K562 (cell line): Measurements from ENCODE around the gene ITPR1. TPM values are rescaled to one million over a fixed set of nuclear protein-coding genes. Genes with fewer than 3 reads are reported as not detected.
A peak's percentile ranks its signal among the peaks of the same experiment; 100 is the strongest.

Source experiments
- ATAC-seq: fragments of 200-7000 bp; cut with Tn5 transposase; 3 replicates; pipeline ENCODE4 v1.9.1; 2020; ENCODE audit warnings: moderate library complexity
- BruUV-seq: library from RNA; stranded (reverse); fragments of 400-500 nt; replicated peaks from 2 replicates; lab custom pipeline; 2021; lab: Mats Ljungman, UMichigan
- CTCF ChIA-PET: fragments of 300-600 bp; formaldehyde crosslinking; extraction: SDS; loops from one replicate; lab custom pipeline; 2021; ENCODE audit warnings: low intra/inter-chr PET ratio; lab: Yijun Ruan, JAX
- POLR2A ChIA-PET: fragments of 300-600, 350-650 bp; sonication (Branson Sonifier 250); formaldehyde crosslinking; extraction: SDS; loops from one replicate; lab custom pipeline; 2021; ENCODE audit warnings: antibody characterized with exemption, inconsistent platforms; lab: Yijun Ruan, JAX
- DNase-seq, 4 experiments: peaks; one replicate each; pipeline versions ENCODE4 v3.0.0 to v3.0.0-alpha.2; 2011 to 2018; ENCODE audit warnings: low spot score in 3 of 4, mixed read lengths in 3 of 4; ENCODE audit errors: extremely low read depth in 1 of 4
- FAIRE-seq: peaks from 2 replicates; lab custom pipeline; 2011; peaks lifted over from hg19 to GRCh38; lab: Jason Lieb, UNC
- H2AFZ ChIP-seq: 2 replicates; pipeline ENCODE4 v1.6.0; 2011; ENCODE audit warnings: low read depth, low read length, control low read depth, inconsistent platforms
- H3K27ac ChIP-seq: fragments of 200-600 bp; 3 replicates; pipeline ENCODE4 v1.8.0; 2011; ENCODE audit warnings: low read depth, mild to moderate bottlenecking, control low read depth, inconsistent platforms, low read length, moderate library complexity, mixed read lengths; ENCODE audit errors: extremely low read depth
- H3K27me3 ChIP-seq, 2 experiments: fragments of 300-600 bp in 1 of 2; 2 replicates in 1 of 2; 3 replicates in 1 of 2; pipeline versions ENCODE4 v1.6.0 to v1.8.0; 2011; ENCODE audit warnings: inconsistent platforms in 2 of 2, low read length in 2 of 2, mild to moderate bottlenecking in 1 of 2, mixed read lengths in 1 of 2, moderate library complexity in 1 of 2; ENCODE audit not compliant: control insufficient read depth in 2 of 2, insufficient read depth in 2 of 2
- H3K36me3 ChIP-seq: fragments of 300-600 bp; 3 replicates; pipeline ENCODE4 v1.8.0; 2011; ENCODE audit warnings: mild to moderate bottlenecking, low read length, inconsistent platforms; ENCODE audit not compliant: control insufficient read depth, insufficient read depth
- H3K4me1 ChIP-seq, 2 experiments: fragments of 200-600 bp in 1 of 2; replicated peaks in 1 of 2; 2 replicates in 1 of 2; 3 replicates in 1 of 2; pipeline versions ENCODE4 v1.5.1 to v1.8.0; 2011; ENCODE audit warnings: inconsistent platforms in 2 of 2, low read length in 2 of 2, mild to moderate bottlenecking in 1 of 2, mixed read lengths in 1 of 2, moderate library complexity in 1 of 2; ENCODE audit not compliant: control insufficient read depth in 2 of 2, insufficient read depth in 2 of 2
- H3K4me2 ChIP-seq: 2 replicates; pipeline ENCODE4 v1.6.1; 2011; ENCODE audit warnings: low read length, control low read depth, inconsistent platforms, mixed read lengths; ENCODE audit not compliant: insufficient read depth
- H3K4me3 ChIP-seq: fragments of 200-600 bp; sonication (generic), shearing (Covaris generic); 2 replicates; pipeline ENCODE4 v1.5.1; 2016; ENCODE audit warnings: control low read depth, inconsistent platforms
- H3K79me2 ChIP-seq: fragments of 200-600 bp; 3 replicates; pipeline ENCODE4 v1.8.0; 2011; ENCODE audit warnings: low read length, inconsistent platforms; ENCODE audit not compliant: control insufficient read depth, insufficient read depth
- H3K9ac ChIP-seq, 2 experiments: 2 replicates each; pipeline versions ENCODE4 v1.6.0 to v1.6.1; 2011; ENCODE audit warnings: low read depth in 2 of 2, low read length in 2 of 2, control low read depth in 1 of 2, inconsistent platforms in 1 of 2, mild to moderate bottlenecking in 1 of 2, mixed read lengths in 1 of 2; ENCODE audit not compliant: insufficient read depth in 1 of 2
- H3K9me1 ChIP-seq: one replicate; pipeline ENCODE4 v1.6.0; 2011; ENCODE audit warnings: inconsistent platforms, mild to moderate bottlenecking, low read length, moderate library complexity; ENCODE audit not compliant: control insufficient read depth, insufficient read depth
- H3K9me3 ChIP-seq: replicated peaks from 2 replicates; pipeline ENCODE4 v1.5.1; 2011; ENCODE audit warnings: low read depth, low read length, inconsistent platforms; ENCODE audit not compliant: control insufficient read depth, insufficient read depth
- H4K20me1 ChIP-seq: replicated peaks from 2 replicates; pipeline ENCODE4 v1.6.1; 2011; ENCODE audit warnings: low read length, inconsistent platforms, mixed read lengths; ENCODE audit not compliant: control insufficient read depth, insufficient read depth
- ARID1B ChIP-seq: fragments of 450-650 bp; IDR thresholded peaks from 2 replicates; pipeline ENCODE4 v1.6.1; 2016; ENCODE audit warnings: antibody characterized with exemption, mild to moderate bottlenecking, inconsistent platforms
- BDP1 ChIP-seq: IDR thresholded peaks from 3 replicates; pipeline ENCODE4 v1.6.1; 2011; ENCODE audit not compliant: insufficient read length, insufficient read depth
- BHLHE40 ChIP-seq: IDR thresholded peaks from 2 replicates; pipeline ENCODE4 v1.6.1; 2011; ENCODE audit warnings: low read length, improper control_type of control experiment
- CBFA2T3 ChIP-seq: fragments of 450-650 bp; IDR thresholded peaks from 2 replicates; pipeline ENCODE4 v1.6.1; 2017
- CBX8 ChIP-seq: fragments of 200-600 bp; sonication (generic); IDR thresholded peaks from 2 replicates; pipeline ENCODE4 v1.6.1; 2012; ENCODE audit warnings: borderline replicate concordance, mixed run types, low read depth, mild to moderate bottlenecking, moderate library complexity, mixed read lengths, low read length, control low read depth, inconsistent platforms; ENCODE audit not compliant: poor library complexity, severe bottlenecking; ENCODE audit errors: extremely low read depth
- SRF ChIP-seq, 2 experiments: fragments of 250-450, 450-650 bp in 1 of 2; sonication (Bioruptor Pico) in 1 of 2; sonication (generic) in 1 of 2; formaldehyde crosslinking; IDR thresholded peaks; 2 replicates each; pipeline versions ENCODE4 v1.5.0 to v1.5.1; 2020 to 2022; ENCODE audit warnings: mild to moderate bottlenecking in 1 of 2, missing genetic modification reagents in 1 of 2
- STAT5B ChIP-seq: fragments of 250-450 bp; sonication (Bioruptor Pico); IDR thresholded peaks from 2 replicates; pipeline ENCODE4 v1.8.0; 2021; ENCODE audit warnings: mild to moderate bottlenecking, inconsistent platforms
- TAL1 ChIP-seq: fragments of 450-650 bp; IDR thresholded peaks from 2 replicates; pipeline ENCODE4 v1.6.1; 2016; ENCODE audit warnings: mild to moderate bottlenecking
- TOE1 ChIP-seq, 2 experiments: fragments of 450-650 bp in 1 of 2; sonication (generic) in 1 of 2; formaldehyde crosslinking in 1 of 2; IDR thresholded peaks; 2 replicates each; pipeline versions ENCODE4 v1.7.1 to v1.8.0; 2016 to 2022; ENCODE audit warnings: borderline replicate concordance in 2 of 2, mild to moderate bottlenecking in 2 of 2, antibody characterized with exemption in 1 of 2, inconsistent platforms in 1 of 2, low read depth in 1 of 2, missing genetic modification reagents in 1 of 2, moderate library complexity in 1 of 2
- WGBS: fragments of 100-300 bp; shearing (Covaris generic); methylation state at CpG from one replicate; pipeline ENCODE4 v1.1.6; 2016; ENCODE audit warnings: low coverage, mixed read lengths; ENCODE audit not compliant: insufficient coverage; ENCODE audit errors: missing lambda C conversion rate; 5-methylcytosine and 5-hydroxymethylcytosine counted together
- in situ Hi-C: fragments of 300-500 bp; cut with MboI; formaldehyde crosslinking; loops from 4 replicates; pipeline ENCODE4 v1.15.0; 2018; ENCODE audit warnings: inconsistent platforms, mixed read lengths
- intact Hi-C: fragments of 100-400 bp; cut with micrococcal nuclease; formaldehyde crosslinking; loops from 2 replicates; pipeline ENCODE4 v1.14.2; 2022
- polyA plus RNA-seq, 8 experiments: library from polyadenylated mRNA; depleted of rRNA in 4 of 8; stranded (reverse) in 5 of 8; unstranded in 3 of 8; fragments of >200 nt; fragmentation: Nextera tagmentation in 2 of 8; fragmentation: Illumina TruSeq in 1 of 8; extraction: Ambion mirVana in 2 of 8; extraction: Trizol in 1 of 8; gene quantifications; 2 replicates each; pipeline versions ENCODE4 v1.2.1 to v1.2.3, GENCODE V29; 2011 to 2014; ENCODE audit warnings: inconsistent platforms in 1 of 8, missing spikeins in 1 of 8
- total RNA-seq, 7 experiments: library from RNA; depleted of rRNA in 6 of 7; stranded (reverse); fragments of >200 nt in 6 of 7; fragmentation: Illumina TruSeq in 2 of 7; extraction: Trizol in 2 of 7; gene quantifications; 2 replicates each; pipeline versions ENCODE4 v1.2.1 to v1.2.3, GENCODE V29; 2011 to 2021; ENCODE audit warnings: low replicate concordance in 1 of 7
- TF ChIP-seq, protein P1 (sequence below), 2 experiments: fragments of 250-450 bp in 1 of 2; fragments of 450-650 bp in 1 of 2; sonication (Bioruptor Pico) in 1 of 2; IDR thresholded peaks; 2 replicates each; pipeline versions ENCODE4 v1.6.1 to v1.8.0; 2016 to 2021; ENCODE audit warnings: mild to moderate bottlenecking in 2 of 2, moderate library complexity in 2 of 2, missing compliant biosample characterization in 1 of 2, missing genetic modification characterization in 1 of 2
- TF ChIP-seq, protein P2 (sequence below): fragments of 450-650 bp; IDR thresholded peaks from 2 replicates; pipeline ENCODE4 v1.6.1; 2017; ENCODE audit warnings: antibody characterized with exemption, mild to moderate bottlenecking
- TF ChIP-seq, protein P3 (sequence below): fragments of 450-650 bp; IDR thresholded peaks from 2 replicates; pipeline ENCODE4 v1.6.1; 2016; ENCODE audit warnings: low read depth, mild to moderate bottlenecking, moderate library complexity

ITPR1 gene
- total and polyA plus RNA-seq, 9 of the 15 experiments (the other 6 are each of a cell fraction or from before 2014, with no cell fraction given): 22.4 to 40.0 (median 27.4) TPM

GRCh38 chr3:4633078-4634004, 140.2 kb downstream of the ITPR1 start (continued):
- TF ChIP-seq, protein P1, sequence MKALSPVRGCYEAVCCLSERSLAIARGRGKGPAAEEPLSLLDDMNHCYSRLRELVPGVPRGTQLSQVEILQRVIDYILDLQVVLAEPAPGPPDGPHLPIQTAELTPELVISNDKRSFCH (CRISPR knock-in tag; IDR thresholded peaks at IDR 0.05): 0 out of 2 replicates have a peak, but pooled peaks have one; percentile 26
- TF ChIP-seq, protein P1 (tag; IDR thresholded peaks at IDR 0.05): no peak
- TF ChIP-seq TOE1 (IDR thresholded peaks at IDR 0.05; ENCODE audit: borderline replicate concordance) (0 out of 2 replicates have a peak, but pooled peaks have one; percentile 22), TOE1 (CRISPR knock-in tag; IDR thresholded peaks at IDR 0.05; ENCODE audit: borderline replicate concordance, low read depth) (no peak)

GRCh38 chr3:4634894-4635293, 141.7 kb downstream of the ITPR1 start:
- Histone ChIP-seq H3K9me3 (no peaks in the 10 kb centered on the region), H3K9ac (no peak overlapping the region), H3K4me3 (no peak overlapping the region), H2AFZ (peak overlapping the region; percentile 46; the same call in 1 of the 2 replicates), H3K36me3 (no peaks in the 10 kb centered on the region), H3K27ac (no peak overlapping the region), H3K9me1 (no peaks in the 10 kb centered on the region), H3K4me2 (no peak overlapping the region; the same call in 1 of the 2 replicates), H3K4me1 (peaks cover 0 to 4% of the 10 kb centered on the region in 2 experiments; a peak in 3 of 5 replicates), H3K79me2 (no peaks in the 10 kb centered on the region), H4K20me1 (no peaks in the 10 kb centered on the region), H3K27me3 (no peaks in the 10 kb centered on the region)
- no TSS peak for BruUV-seq
- intact Hi-C loops (loop anchor here (5.0 kb wide), 1 partner anchor 103 kb away; no protein-coding TSS in a partner anchor), in situ Hi-C loops (no loop called here)
- CTCF ChIA-PET: no interaction called here
- peak; percentile 37 for FAIRE-seq
- POLR2A ChIA-PET: interaction anchor here (1.4 to 2.2 kb wide), 2 partner anchors 141 to 284 kb away, joined by 6 to 11 read pairs; partner anchors contain the start of gene ITPR1
- ATAC-seq: peak; percentile 63
- DNase-seq: peak in 1 of 4 experiments; percentile 30
- 22% methylated on average over 6 of the region's 6 CpGs for WGBS
- TF ChIP-seq, protein P2, sequence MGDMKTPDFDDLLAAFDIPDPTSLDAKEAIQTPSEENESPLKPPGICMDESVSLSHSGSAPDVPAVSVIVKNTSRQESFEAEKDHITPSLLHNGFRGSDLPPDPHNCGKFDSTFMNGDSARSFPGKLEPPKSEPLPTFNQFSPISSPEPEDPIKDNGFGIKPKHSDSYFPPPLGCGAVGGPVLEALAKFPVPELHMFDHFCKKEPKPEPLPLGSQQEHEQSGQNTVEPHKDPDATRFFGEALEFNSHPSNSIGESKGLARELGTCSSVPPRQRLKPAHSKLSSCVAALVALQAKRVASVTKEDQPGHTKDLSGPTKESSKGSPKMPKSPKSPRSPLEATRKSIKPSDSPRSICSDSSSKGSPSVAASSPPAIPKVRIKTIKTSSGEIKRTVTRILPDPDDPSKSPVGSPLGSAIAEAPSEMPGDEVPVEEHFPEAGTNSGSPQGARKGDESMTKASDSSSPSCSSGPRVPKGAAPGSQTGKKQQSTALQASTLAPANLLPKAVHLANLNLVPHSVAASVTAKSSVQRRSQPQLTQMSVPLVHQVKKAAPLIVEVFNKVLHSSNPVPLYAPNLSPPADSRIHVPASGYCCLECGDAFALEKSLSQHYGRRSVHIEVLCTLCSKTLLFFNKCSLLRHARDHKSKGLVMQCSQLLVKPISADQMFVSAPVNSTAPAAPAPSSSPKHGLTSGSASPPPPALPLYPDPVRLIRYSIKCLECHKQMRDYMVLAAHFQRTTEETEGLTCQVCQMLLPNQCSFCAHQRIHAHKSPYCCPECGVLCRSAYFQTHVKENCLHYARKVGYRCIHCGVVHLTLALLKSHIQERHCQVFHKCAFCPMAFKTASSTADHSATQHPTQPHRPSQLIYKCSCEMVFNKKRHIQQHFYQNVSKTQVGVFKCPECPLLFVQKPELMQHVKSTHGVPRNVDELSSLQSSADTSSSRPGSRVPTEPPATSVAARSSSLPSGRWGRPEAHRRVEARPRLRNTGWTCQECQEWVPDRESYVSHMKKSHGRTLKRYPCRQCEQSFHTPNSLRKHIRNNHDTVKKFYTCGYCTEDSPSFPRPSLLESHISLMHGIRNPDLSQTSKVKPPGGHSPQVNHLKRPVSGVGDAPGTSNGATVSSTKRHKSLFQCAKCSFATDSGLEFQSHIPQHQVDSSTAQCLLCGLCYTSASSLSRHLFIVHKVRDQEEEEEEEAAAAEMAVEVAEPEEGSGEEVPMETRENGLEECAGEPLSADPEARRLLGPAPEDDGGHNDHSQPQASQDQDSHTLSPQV: 0 out of 2 replicates have a peak, but pooled peaks have one; percentile 30
- TF ChIP-seq ARID1B (peak; percentile 55; the same call in 1 of the 2 replicates), BHLHE40 (no peak), SRF (CRISPR knock-in tag; IDR thresholded peaks at IDR 0.05) (peak in 1 of 2 experiments; percentile 90; a peak in 2 of 4 replicates), BDP1 (no peak), CBX8 (no peak), TAL1 (peak; percentile 22), STAT5B (CRISPR knock-in tag) (no peak), CBFA2T3 (peak; percentile 30; the same call in 1 of the 2 replicates)
- TF ChIP-seq, protein P3, sequence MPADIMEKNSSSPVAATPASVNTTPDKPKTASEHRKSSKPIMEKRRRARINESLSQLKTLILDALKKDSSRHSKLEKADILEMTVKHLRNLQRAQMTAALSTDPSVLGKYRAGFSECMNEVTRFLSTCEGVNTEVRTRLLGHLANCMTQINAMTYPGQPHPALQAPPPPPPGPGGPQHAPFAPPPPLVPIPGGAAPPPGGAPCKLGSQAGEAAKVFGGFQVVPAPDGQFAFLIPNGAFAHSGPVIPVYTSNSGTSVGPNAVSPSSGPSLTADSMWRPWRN: no peak
